H1 (cell line): ENCODE results near the gene GRIP1. TPM values are rescaled to one million over a fixed set of nuclear protein-coding genes. Genes with fewer than 3 reads are reported as not detected.

Experiments
- CTCF ChIA-PET: fragments of 300-600 bp; sonication (Branson Sonifier 250); formaldehyde crosslinking; loops from one replicate; lab custom pipeline; 2021; ENCODE audit not compliant: partially characterized antibody; lab: Charles Lee
- POLR2A ChIA-PET: fragments of 300-600 bp; sonication (Branson Sonifier 250); formaldehyde crosslinking; loops from one replicate; lab custom pipeline; 2021; ENCODE audit warnings: inconsistent platforms; ENCODE audit not compliant: partially characterized antibody; lab: Charles Lee
- DNase-seq, 2 experiments: peaks; one replicate each; pipeline versions ENCODE4 v3.0.0 to v3.0.0-alpha.2; 2010 to 2022; ENCODE audit warnings: low spot score in 2 of 2, low read depth in 1 of 2, mixed read lengths in 1 of 2
- FAIRE-seq: peaks from 2 replicates; lab custom pipeline; 2011; peaks lifted over from hg19 to GRCh38; lab: Jason Lieb, UNC
- H2AFZ ChIP-seq: 2 replicates; pipeline ENCODE4 v1.8.1; 2012; ENCODE audit warnings: low read length, inconsistent platforms
- H2AK5ac ChIP-seq: 2 replicates; pipeline ENCODE4 v1.6.1; 2013; ENCODE audit warnings: low read depth, low read length
- H2BK120ac ChIP-seq: replicated peaks from 2 replicates; pipeline ENCODE3; 2013; ENCODE audit warnings: low read depth, low read length, inconsistent platforms
- H2BK12ac ChIP-seq: 2 replicates; pipeline ENCODE4 v1.6.1; 2013; ENCODE audit warnings: low read depth, low read length
- H2BK15ac ChIP-seq: 2 replicates; pipeline ENCODE4 v1.6.1; 2013; ENCODE audit warnings: low read length
- H2BK20ac ChIP-seq: 2 replicates; pipeline ENCODE4 v1.6.1; 2013; ENCODE audit warnings: low read length
- H2BK5ac ChIP-seq: 2 replicates; pipeline ENCODE4 v1.6.1; 2013; ENCODE audit warnings: low read depth, low read length
- H3K14ac ChIP-seq: 2 replicates; pipeline ENCODE4 v1.6.1; 2013; ENCODE audit warnings: inconsistent platforms; ENCODE audit not compliant: insufficient read length
- H3K18ac ChIP-seq: 2 replicates; pipeline ENCODE4 v1.6.1; 2013; ENCODE audit warnings: low read length; ENCODE audit errors: extremely low read depth
- H3K23ac ChIP-seq: 2 replicates; pipeline ENCODE4 v1.6.1; 2013; ENCODE audit warnings: inconsistent platforms; ENCODE audit not compliant: insufficient read length
- H3K23me2 ChIP-seq: 2 replicates; pipeline ENCODE4 v1.6.1; 2013; ENCODE audit warnings: low read depth, low read length
- H3K27ac ChIP-seq: 2 replicates; pipeline ENCODE4 v1.6.1; 2011; ENCODE audit warnings: low read depth, low read length, inconsistent platforms
- H3K27me3 ChIP-seq, 4 experiments: replicated peaks in 1 of 4; 1 replicate in 1 of 4; 2 replicates in 3 of 4; pipeline versions ENCODE4 v1.6.1 to v1.8.1; 2011 to 2013; ENCODE audit warnings: low read length in 3 of 4, mild to moderate bottlenecking in 3 of 4, inconsistent platforms in 2 of 4, mixed read lengths in 2 of 4, moderate library complexity in 1 of 4; ENCODE audit not compliant: control insufficient read depth in 3 of 4, insufficient read depth in 3 of 4; ENCODE audit errors: extremely low read depth in 1 of 4
- H3K36me3 ChIP-seq, 4 experiments: 2 replicates each; pipeline versions ENCODE4 v1.6.1 to v1.8.1; 2011 to 2013; ENCODE audit warnings: mild to moderate bottlenecking in 4 of 4, low read length in 3 of 4, moderate library complexity in 2 of 4, control low read depth in 1 of 4, inconsistent platforms in 1 of 4; ENCODE audit not compliant: insufficient read depth in 4 of 4, control insufficient read depth in 2 of 4
- H3K4ac ChIP-seq: replicated peaks from 2 replicates; pipeline ENCODE3; 2013; ENCODE audit warnings: low read length, low read depth, mixed read lengths, inconsistent platforms; ENCODE audit not compliant: insufficient read length
- H3K4me1 ChIP-seq, 4 experiments: replicated peaks in 1 of 4; 1 replicate in 1 of 4; 2 replicates in 3 of 4; pipeline versions ENCODE4 v1.6.1 to v1.8.1; 2011 to 2013; ENCODE audit warnings: low read length in 3 of 4, inconsistent platforms in 2 of 4, mixed read lengths in 1 of 4; ENCODE audit not compliant: insufficient read depth in 4 of 4, control insufficient read depth in 3 of 4
- H3K4me2 ChIP-seq, 2 experiments: 2 replicates each; pipeline versions ENCODE4 v1.6.1 to v1.8.1; 2011 to 2013; ENCODE audit warnings: low read depth in 2 of 2, low read length in 2 of 2, control low read depth in 1 of 2, inconsistent platforms in 1 of 2, mild to moderate bottlenecking in 1 of 2; ENCODE audit not compliant: insufficient read depth in 1 of 2
- H3K4me3 ChIP-seq, 4 experiments: fragments of 200-600, 300-600 bp in 1 of 4; sonication (generic), shearing (Covaris generic), sonication (Bioruptor Twin) in 1 of 4; 2 replicates each; pipeline versions ENCODE4 v1.5.1 to v1.8.1; 2011 to 2016; ENCODE audit warnings: low read length in 4 of 4, low read depth in 3 of 4, control low read depth in 2 of 4, inconsistent platforms in 2 of 4, mild to moderate bottlenecking in 2 of 4, mixed read lengths in 1 of 4, moderate library complexity in 1 of 4; ENCODE audit not compliant: insufficient read depth in 2 of 4; ENCODE audit errors: extremely low read depth in 1 of 4
- H3K56ac ChIP-seq: replicated peaks from 2 replicates; pipeline ENCODE3; 2013; ENCODE audit warnings: low read depth, mild to moderate bottlenecking, mixed read lengths, low read length, inconsistent platforms; ENCODE audit not compliant: insufficient read length
- H3K79me1 ChIP-seq: 2 replicates; pipeline ENCODE4 v1.6.1; 2013; ENCODE audit warnings: low read depth, low read length, control low read depth
- H3K79me2 ChIP-seq, 2 experiments: 2 replicates each; pipeline versions ENCODE4 v1.6.1 to v1.8.1; 2012 to 2013; ENCODE audit warnings: low read length in 2 of 2, mild to moderate bottlenecking in 2 of 2, inconsistent platforms in 1 of 2; ENCODE audit not compliant: insufficient read depth in 2 of 2, control insufficient read depth in 1 of 2
- H3K9ac ChIP-seq, 4 experiments: replicated peaks in 1 of 4; 1 replicate in 1 of 4; 2 replicates in 3 of 4; pipeline versions ENCODE4 v1.6.1 to v1.8.1; 2011 to 2013; ENCODE audit warnings: low read depth in 3 of 4, low read length in 3 of 4, control low read depth in 2 of 4, mild to moderate bottlenecking in 2 of 4, moderate library complexity in 2 of 4, inconsistent platforms in 1 of 4; ENCODE audit errors: extremely low read depth in 1 of 4
- H3K9me3 ChIP-seq, 2 experiments: 2 replicates each; pipeline versions ENCODE4 v1.6.1 to v1.8.1; 2012 to 2013; ENCODE audit warnings: mild to moderate bottlenecking in 2 of 2, moderate library complexity in 2 of 2, control low read depth in 1 of 2, inconsistent platforms in 1 of 2, low read depth in 1 of 2, low read length in 1 of 2, mixed read lengths in 1 of 2; ENCODE audit not compliant: insufficient read depth in 2 of 2
- H4K20me1 ChIP-seq, 2 experiments: replicated peaks in 1 of 2; 2 replicates each; pipeline versions ENCODE3 to v1.8.1; 2011 to 2013; ENCODE audit warnings: inconsistent platforms in 2 of 2, low read length in 2 of 2, mild to moderate bottlenecking in 1 of 2; ENCODE audit not compliant: insufficient read depth in 2 of 2, control insufficient read depth in 1 of 2
- H4K5ac ChIP-seq: 2 replicates; pipeline ENCODE4 v1.6.1; 2013; ENCODE audit warnings: low read length, low read depth, mixed read lengths, inconsistent platforms; ENCODE audit not compliant: insufficient read length
- H4K8ac ChIP-seq: 2 replicates; pipeline ENCODE4 v1.8.0; 2013; ENCODE audit warnings: mild to moderate bottlenecking, moderate library complexity, low read length, inconsistent platforms; ENCODE audit not compliant: insufficient read depth; ENCODE audit errors: extremely low read depth
- H4K91ac ChIP-seq: replicated peaks from 2 replicates; pipeline ENCODE3; 2013; ENCODE audit warnings: low read length, mixed read lengths, inconsistent platforms; ENCODE audit not compliant: insufficient read length
- ZNF274 ChIP-seq: IDR thresholded peaks from 2 replicates; pipeline ENCODE4 v1.7.0; 2012; ENCODE audit warnings: low read length, borderline replicate concordance; ENCODE audit errors: extremely low read depth
- WGBS, 2 experiments: shearing (Covaris generic) in 1 of 2; methylation state at CpG; one replicate each; pipeline versions ENCODE4 v1.1.6 to v1.1.7; 2013 to 2015; ENCODE audit warnings: low lambda C conversion rate in 2 of 2, mixed read lengths in 2 of 2, inconsistent platforms in 1 of 2, low coverage in 1 of 2, missing lambda C conversion rate in 1 of 2; ENCODE audit not compliant: insufficient replicate concordance in 2 of 2, insufficient coverage in 1 of 2, insufficient read length in 1 of 2; ENCODE audit errors: extremely low coverage in 1 of 2, missing lambda C conversion rate in 1 of 2; 5-methylcytosine and 5-hydroxymethylcytosine counted together
- polyA plus RNA-seq, 7 experiments: library from polyadenylated mRNA; depleted of rRNA in 3 of 7; stranded (reverse) in 5 of 7; unstranded in 2 of 7; fragments of >200 nt in 5 of 7; fragments of 200-250 nt in 2 of 7; gene quantifications; 1 replicate in 5 of 7; 2 replicates in 1 of 7; 4 replicates in 1 of 7; pipeline versions ENCODE4 v1.2.1 to v1.2.3, GENCODE V29; 2011 to 2013; ENCODE audit warnings: missing spikeins in 2 of 7, mixed read lengths in 2 of 7
- total RNA-seq: library from RNA; stranded (reverse); fragmentation: NEBNext Ultra II Directional; extraction: Animal tissue kit (Norgen Biotek cat#: 25700); gene quantifications from 2 replicates; pipeline ENCODE4 v1.2.1, GENCODE V29; 2021

GRIP1 gene
- total and polyA plus RNA-seq, 2 of the 8 experiments (the other 6 are each of a cell fraction or from before 2014, with no cell fraction given): 4.5 to 27.3 TPM

DNA sequence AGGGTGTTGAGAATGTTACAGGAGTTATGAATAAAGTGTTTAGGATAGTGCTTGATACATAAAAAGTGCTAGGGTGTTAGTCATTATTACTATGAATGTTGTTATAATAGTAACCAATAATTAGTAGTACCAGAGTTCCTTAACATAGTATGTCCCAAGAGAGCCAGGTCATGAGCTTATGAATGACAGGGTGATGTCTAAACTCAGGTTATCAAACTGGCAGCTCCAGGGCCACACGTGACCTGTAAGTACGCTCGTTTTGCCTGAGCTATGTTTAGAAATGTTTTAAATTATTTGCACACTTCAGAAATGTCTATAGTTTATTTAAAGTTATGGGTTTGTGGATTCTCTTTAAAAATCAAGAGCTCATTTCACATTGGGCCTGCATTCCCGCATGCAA, 14.1 kb upstream of the GRIP1 start:
- FAIRE-seq (no peak), DNase-seq (no peak)
- no peak overlapping the region for H2BK12ac ChIP-seq
- no peak for TF ChIP-seq ZNF274
- H3K79me2 ChIP-seq: no peaks in the 10 kb centered on the region
- no peak overlapping the region for H2BK20ac ChIP-seq
- no peak overlapping the region for H2BK5ac ChIP-seq
- no peaks in the 10 kb centered on the region for H4K20me1 ChIP-seq
- H3K23me2 ChIP-seq: no peaks in the 10 kb centered on the region; the same call in 1 of the 2 replicates
- no peak overlapping the region for H3K4ac ChIP-seq
- no peaks in the 10 kb centered on the region for H3K36me3 ChIP-seq
- H4K5ac ChIP-seq: no peak overlapping the region
- H2AFZ ChIP-seq: no peak overlapping the region
- H3K27ac ChIP-seq: no peak overlapping the region
- H3K9ac ChIP-seq: no peak overlapping the region
- H3K56ac ChIP-seq: no peak overlapping the region
- H3K4me3 ChIP-seq: no peak overlapping the region
- no peak overlapping the region for H3K14ac ChIP-seq
- no peak overlapping the region for H2BK15ac ChIP-seq
- no peaks in the 10 kb centered on the region for H3K79me1 ChIP-seq
- H3K4me2 ChIP-seq: no peak overlapping the region
- no peak overlapping the region for H4K8ac ChIP-seq
- H3K4me1 ChIP-seq: peaks cover 0 to under 1% (median 0%) of the 10 kb centered on the region in 4 experiments; a peak in 3 of 7 replicates
- no peaks in the 10 kb centered on the region for H3K9me3 ChIP-seq
- H4K91ac ChIP-seq: no peak overlapping the region
- POLR2A ChIA-PET: no interaction called here
- H3K27me3 ChIP-seq: no peaks in the 10 kb centered on the region; a peak in 1 of 7 replicates
- 81% methylated on average over 4 of the region's 4 CpGs; no CpG with 5 or more reads in 1 of the 2 experiments for WGBS, 2 experiments
- H2AK5ac ChIP-seq: no peak overlapping the region
- H3K18ac ChIP-seq: no peak overlapping the region
- H3K23ac ChIP-seq: no peak overlapping the region
- H2BK120ac ChIP-seq: no peak overlapping the region
- CTCF ChIA-PET: interaction anchor here (0.6 to 8.3 kb wide), 23 partner anchors 9 to 562 kb away, joined by 3 to 72 read pairs (median 3); partner anchors contain the start of genes GRIP1 and LLPH
